Erythroblast (primary cell): ENCODE measurements around the gene ACVR1.
"Not testable (repeated sequence)": the region's sequence is repeated elsewhere in the genome, so short reads cannot be mapped to it uniquely, and the experiment has no call there.

Experiments
- DNase-seq, 2 experiments: peaks; one replicate each; lab custom pipeline; 2025; lab: John Stamatoyannopoulos, UW
- GATA1 ChIP-seq: IDR thresholded peaks from 2 replicates; pipeline ENCODE4 v1.6.1; 2011; ENCODE audit warnings: low read depth, mild to moderate bottlenecking, control low read depth, low read length, moderate library complexity
- POLR2A ChIP-seq: IDR thresholded peaks from 2 replicates; pipeline ENCODE4 v1.6.1; 2011; ENCODE audit warnings: mild to moderate bottlenecking, low read length

ACVR1 gene

DNA sequence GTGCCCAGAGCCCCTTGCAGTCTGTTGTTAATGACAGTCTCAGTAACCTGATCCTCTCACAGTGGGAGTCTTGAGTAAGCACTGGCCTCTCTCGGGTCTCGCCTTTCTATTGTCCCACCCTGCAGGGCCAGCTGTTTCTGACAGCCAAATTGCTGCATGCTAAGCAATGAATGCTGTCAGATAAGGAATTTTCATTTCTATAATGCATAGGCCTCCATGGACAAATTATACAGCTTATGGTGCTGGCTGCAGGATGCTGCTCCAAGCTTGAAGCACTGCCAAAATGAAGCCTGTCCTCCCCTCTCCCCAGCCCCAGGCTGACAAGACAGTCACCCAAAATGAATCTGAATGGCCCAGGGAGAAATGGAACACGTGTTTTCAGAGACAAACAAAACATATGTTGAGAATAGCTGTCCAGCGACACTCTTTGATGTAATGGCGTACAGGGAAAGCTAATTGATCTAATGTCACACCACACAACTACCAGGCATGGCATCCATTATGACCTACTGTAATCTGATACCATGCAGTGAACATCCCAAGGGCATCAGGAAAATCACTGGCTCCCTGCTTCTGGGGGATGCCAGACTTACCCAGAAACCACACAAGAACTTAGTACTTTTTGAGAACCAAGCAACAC, 36.8 kb downstream of the ACVR1 start:
- no peak for DNase-seq

GRCh38 chr2:157838442-157839161, 37.5 kb downstream of the ACVR1 start:
- TF ChIP-seq GATA1 = no peak
- peak; percentile 36 for TF ChIP-seq POLR2A
- DNase-seq = peak; percentile 7 to 57

More for the DNA sequence above, 36.8 kb downstream of the ACVR1 start:
- TF ChIP-seq GATA1 (no peak), POLR2A (no peak)

DNA sequence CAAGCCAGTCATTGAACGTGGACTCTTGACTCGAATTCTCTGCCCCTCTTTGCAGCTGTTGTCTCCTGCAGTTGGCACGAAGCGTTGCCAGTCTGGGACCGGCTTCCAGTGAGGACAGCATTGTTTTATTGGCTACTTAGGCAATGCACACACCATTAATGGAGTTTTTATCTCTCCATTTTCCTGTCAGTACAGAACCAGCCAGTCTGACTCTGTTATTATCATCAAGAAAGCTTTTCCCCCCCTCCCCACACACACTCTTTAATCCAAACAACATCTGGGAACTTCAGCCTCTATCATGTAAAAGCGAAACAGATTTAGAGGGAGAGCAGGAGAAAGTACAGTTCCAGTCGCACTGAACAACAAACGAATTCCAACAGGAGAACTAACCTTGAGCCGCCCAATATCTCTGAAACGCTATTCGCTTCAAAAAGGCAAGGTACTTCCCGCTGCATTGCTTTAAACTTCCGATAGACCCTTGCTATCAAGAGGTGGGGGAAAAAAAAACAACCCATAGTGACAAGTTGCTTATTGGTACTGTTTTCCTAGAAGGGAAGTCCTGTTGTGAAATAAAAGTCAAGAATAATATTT, 38.2 kb downstream of the ACVR1 start:
- no peak for DNase-seq

DNA sequence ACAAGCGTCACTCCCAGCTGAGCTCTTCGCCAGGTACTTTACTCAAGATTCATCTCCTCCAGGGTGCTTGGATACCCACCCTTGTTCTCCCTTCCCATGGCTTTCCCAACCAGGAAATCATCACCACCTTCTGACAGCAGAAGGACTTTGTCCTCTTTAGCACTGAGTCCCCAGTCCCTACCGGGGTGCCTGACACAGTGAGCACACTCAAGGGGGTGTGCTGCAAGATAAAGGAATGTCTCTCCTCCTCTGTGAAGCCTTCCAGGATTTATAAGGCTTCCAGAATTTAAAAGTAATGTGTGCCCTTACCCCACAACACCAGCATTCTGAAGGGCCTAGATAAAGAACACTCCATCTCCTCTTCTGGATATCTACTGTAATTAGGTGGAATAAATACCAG, 39.6 kb downstream of the ACVR1 start:
- DNase-seq = no peak
- TF ChIP-seq POLR2A (no peak), GATA1 (no peak)

More for the DNA sequence above, 38.2 kb downstream of the ACVR1 start:
- TF ChIP-seq POLR2A = no peak
- TF ChIP-seq GATA1 = no peak

DNA sequence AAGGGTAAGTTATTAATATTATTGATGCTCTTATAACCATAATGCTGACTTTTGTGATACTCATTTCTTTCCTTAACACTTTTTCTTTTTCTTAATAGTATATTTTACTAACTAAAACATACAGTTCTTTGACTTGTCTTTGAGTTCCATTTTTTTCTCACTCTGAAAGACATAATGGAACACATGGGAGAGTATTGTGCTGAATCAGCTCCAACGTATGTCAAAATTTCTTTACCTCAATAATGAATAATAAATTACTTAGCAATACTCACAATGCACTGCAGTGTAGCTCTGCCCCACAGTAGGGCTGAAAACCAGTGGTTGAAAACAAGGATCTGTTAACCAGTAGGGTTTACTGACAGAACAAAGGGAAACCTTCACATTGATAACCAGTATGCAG, 40.7 kb downstream of the ACVR1 start:
- TF ChIP-seq POLR2A (no peak), GATA1 (no peak)

DNA sequence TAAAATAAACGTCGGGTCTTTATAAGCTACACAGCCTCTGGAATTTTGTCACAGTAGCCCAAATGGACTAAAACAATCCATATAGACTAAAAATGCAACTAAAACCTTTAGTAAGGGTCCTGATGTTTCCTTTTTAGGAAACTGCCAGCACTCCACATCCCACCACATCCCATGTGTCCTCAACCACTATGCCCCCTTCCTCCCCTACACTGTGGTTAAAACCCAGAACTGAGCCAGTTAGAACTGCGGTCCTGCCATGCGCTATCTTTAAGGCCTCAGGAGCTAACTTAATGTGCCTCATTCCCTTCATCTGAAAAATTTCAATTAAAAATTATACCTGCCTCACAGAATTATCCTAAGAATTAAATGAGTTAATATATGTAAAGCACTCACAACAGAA, 41.1 kb downstream of the ACVR1 start:
- no peak for TF ChIP-seq GATA1
- no peak for TF ChIP-seq POLR2A
- no peak for DNase-seq

More for the DNA sequence above, 40.7 kb downstream of the ACVR1 start:
- no peak for DNase-seq

DNA sequence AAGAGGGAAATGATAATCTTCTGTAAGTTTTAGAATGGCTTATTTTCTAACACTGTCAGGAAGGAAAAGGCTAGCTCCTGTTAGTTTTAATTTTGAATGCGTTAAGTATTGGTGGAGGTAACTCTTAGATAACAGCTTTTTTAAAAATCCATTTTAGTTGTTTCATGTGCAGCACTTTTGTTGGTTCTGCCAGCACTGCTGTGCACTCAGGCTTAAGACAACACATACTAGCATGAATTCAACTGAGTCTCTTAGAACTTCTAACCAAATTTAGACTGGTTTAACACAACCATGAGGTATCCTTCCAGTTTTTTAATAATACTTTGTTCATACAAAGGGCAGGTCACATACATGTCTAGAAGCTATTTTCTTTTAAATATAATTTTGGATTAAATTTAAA, 42.4 kb downstream of the ACVR1 start:
- no peak for DNase-seq
- TF ChIP-seq GATA1 (no peak), POLR2A (no peak)

DNA sequence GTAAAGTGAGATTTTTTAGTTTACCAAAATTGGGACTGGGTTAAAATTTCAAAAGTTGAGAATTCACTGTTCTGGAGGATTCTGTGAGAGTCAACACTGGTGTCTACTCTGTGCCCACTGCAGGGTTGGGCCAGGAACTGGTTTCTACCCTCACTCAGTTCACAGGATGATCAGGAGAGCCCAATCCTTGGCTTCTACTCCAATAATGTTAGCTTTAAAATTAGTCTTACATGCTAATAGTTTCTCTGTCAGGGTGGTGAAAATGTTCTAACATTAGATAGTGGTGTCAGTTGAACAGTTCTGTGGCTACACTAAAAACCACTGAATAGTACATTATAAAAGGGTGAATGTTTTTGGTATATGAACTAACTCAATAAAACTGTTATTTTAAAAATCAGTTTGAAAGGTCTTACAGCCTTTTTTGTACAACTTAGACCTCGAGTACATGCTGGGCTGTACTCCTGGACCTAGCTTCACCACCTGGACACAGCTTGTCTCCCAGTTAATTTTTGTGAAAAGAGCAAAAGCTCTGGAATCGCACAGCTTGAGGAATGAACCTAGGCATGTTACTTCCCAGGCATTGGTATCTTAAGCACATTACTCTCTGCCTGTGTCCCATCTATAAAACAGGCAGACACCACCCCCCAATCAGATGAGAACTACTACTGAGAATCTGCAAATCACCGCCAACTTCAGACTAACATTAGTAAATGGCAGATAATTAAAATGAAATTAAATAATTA, 44.4 kb downstream of the ACVR1 start:
- TF ChIP-seq POLR2A (no peak), GATA1 (no peak)
- no peak for DNase-seq

GRCh38 chr2:157830696-157831570, 45.2 kb downstream of the ACVR1 start:
- TF ChIP-seq GATA1 (no peak), POLR2A (no peak)
- peak in 1 of 2 experiments; percentile 58 for DNase-seq

GRCh38 chr2:157830266-157830665, 45.9 kb downstream of the ACVR1 start:
- TF ChIP-seq GATA1 (no peak), POLR2A (no peak)
- DNase-seq = no peak

GRCh38 chr2:157827377-157827776, 48.8 kb downstream of the ACVR1 start:
- TF ChIP-seq POLR2A (no peak), GATA1 (no peak)
- DNase-seq = no peak

DNA sequence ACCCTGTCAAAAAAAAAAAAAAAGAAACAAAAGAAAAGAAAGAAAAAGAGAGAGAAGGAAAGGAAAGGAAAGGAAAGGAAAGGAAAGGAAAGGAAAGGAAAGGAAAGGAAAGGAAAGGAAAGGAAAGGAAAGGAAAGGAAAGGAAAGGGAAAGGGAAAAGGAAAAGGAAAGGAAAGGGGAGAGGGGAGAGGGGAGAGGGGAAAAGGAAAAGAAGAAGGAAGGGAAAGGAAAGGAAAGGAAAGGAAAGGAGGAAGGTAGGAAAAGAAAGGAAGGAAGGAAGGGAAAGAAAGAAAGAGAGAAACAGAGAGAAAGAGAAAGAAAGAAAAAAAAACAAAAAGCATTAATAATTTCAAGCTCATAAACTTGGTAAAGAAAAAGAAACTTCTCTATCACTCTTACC, 49.5 kb downstream of the ACVR1 start:
- DNase-seq = not testable (repeated sequence)

GRCh38 chr2:157825885-157826284, 50.2 kb downstream of the ACVR1 start:
- DNase-seq = peak in 1 of 2 experiments; percentile 10
- TF ChIP-seq GATA1 (no peak), POLR2A (no peak)

DNA sequence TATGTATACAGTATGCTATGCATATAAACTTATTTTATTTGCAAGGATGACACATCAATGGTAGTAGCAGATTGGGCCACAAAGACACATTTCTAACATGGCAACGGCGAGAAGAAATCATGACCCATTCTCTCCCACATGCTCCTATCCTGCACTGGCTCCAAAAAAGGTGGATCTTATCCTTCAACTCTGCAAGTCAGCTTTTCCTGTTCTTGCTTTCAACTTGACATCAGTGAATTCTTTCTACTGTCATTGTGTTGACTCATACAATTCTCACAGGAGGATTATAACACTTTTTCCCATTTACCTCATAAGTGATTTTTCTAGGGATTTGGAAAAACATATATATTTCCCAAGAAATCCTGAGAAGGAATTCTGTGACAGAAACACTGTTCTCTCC, 53.1 kb downstream of the ACVR1 start:
- TF ChIP-seq GATA1 = no peak
- no peak for TF ChIP-seq POLR2A
- DNase-seq = no peak
